Smooth muscle cell (in vitro differentiated cells): ENCODE measurements around the gene SSH3. TPM values are rescaled to one million over a fixed set of nuclear protein-coding genes. Genes with fewer than 3 reads are reported as not detected.

Experiments
- DNase-seq: peaks from one replicate; lab custom pipeline; 2025; ENCODE audit not compliant: unreplicated experiment; lab: John Stamatoyannopoulos, UW
- H2AFZ ChIP-seq: fragments of 200-600 bp; sonication (generic); 2 replicates; pipeline ENCODE4 v1.6.0; 2016; ENCODE audit warnings: antibody characterized with exemption, low read depth, mild to moderate bottlenecking
- H3F3A ChIP-seq: fragments of 200-600 bp; sonication (generic); 2 replicates; pipeline ENCODE4 v1.6.0; 2017; ENCODE audit warnings: antibody characterized with exemption, low read depth
- H3K27ac ChIP-seq: fragments of 200-600 bp; sonication (generic); 2 replicates; pipeline ENCODE4 v1.5.1; 2016; ENCODE audit warnings: low read depth, mild to moderate bottlenecking
- H3K27me3 ChIP-seq: fragments of 200-600 bp; sonication (generic); 2 replicates; pipeline ENCODE4 v1.6.1; 2016; ENCODE audit warnings: low read depth, mild to moderate bottlenecking
- H3K36me3 ChIP-seq: fragments of 200-600 bp; sonication (generic); 2 replicates; pipeline ENCODE4 v1.5.1; 2016; ENCODE audit warnings: low read depth
- H3K4me1 ChIP-seq: fragments of 200-600 bp; sonication (generic); 2 replicates; pipeline ENCODE4 v1.5.1; 2016; ENCODE audit warnings: low read depth
- H3K4me2 ChIP-seq: fragments of 200-600 bp; sonication (generic); 2 replicates; pipeline ENCODE4 v1.6.0; 2016; ENCODE audit warnings: mild to moderate bottlenecking
- H3K4me3 ChIP-seq: fragments of 200-600 bp; sonication (generic); 2 replicates; pipeline ENCODE4 v1.5.1; 2016; ENCODE audit warnings: mild to moderate bottlenecking
- H3K79me2 ChIP-seq: fragments of 200-600 bp; sonication (generic); 2 replicates; pipeline ENCODE4 v1.6.0; 2016; ENCODE audit warnings: low read depth, mild to moderate bottlenecking
- H3K9ac ChIP-seq: fragments of 200-600 bp; sonication (generic); 2 replicates; pipeline ENCODE4 v1.6.0; 2016; ENCODE audit warnings: low read depth
- H3K9me3 ChIP-seq: fragments of 200-600 bp; sonication (generic); replicated peaks from 2 replicates; pipeline ENCODE4 v1.5.1; 2016; ENCODE audit warnings: low read depth
- H4K20me1 ChIP-seq: fragments of 200-600 bp; sonication (generic); 2 replicates; pipeline ENCODE4 v1.6.0; 2016; ENCODE audit warnings: low read depth
- CTCF ChIP-seq: fragments of 200-600 bp; sonication (generic); IDR thresholded peaks from 2 replicates; pipeline ENCODE4 v1.5.1; 2017; ENCODE audit warnings: borderline replicate concordance, mild to moderate bottlenecking, antibody characterized with exemption; ENCODE audit not compliant: insufficient read depth, poor library complexity, severe bottlenecking
- WGBS: methylation state at CpG from one replicate; pipeline ENCODE4 v1.1.7; 2016; ENCODE audit warnings: low lambda C conversion rate; 5-methylcytosine and 5-hydroxymethylcytosine counted together
- polyA plus RNA-seq: library from polyadenylated mRNA; unstranded; fragments of >200 nt; fragmentation: Nextera tagmentation; extraction: Ambion mirVana; gene quantifications from 2 replicates; pipeline ENCODE4 v1.2.1, GENCODE V29; 2016
- total RNA-seq: library from RNA; depleted of rRNA; stranded (reverse); fragments of >200 nt; gene quantifications from 2 replicates; pipeline ENCODE4 v1.2.3, GENCODE V29; 2014

The SSH3 gene
- total and polyA plus RNA-seq, 2 experiments from 2014 or later: 23.9 to 29.3 TPM

DNA sequence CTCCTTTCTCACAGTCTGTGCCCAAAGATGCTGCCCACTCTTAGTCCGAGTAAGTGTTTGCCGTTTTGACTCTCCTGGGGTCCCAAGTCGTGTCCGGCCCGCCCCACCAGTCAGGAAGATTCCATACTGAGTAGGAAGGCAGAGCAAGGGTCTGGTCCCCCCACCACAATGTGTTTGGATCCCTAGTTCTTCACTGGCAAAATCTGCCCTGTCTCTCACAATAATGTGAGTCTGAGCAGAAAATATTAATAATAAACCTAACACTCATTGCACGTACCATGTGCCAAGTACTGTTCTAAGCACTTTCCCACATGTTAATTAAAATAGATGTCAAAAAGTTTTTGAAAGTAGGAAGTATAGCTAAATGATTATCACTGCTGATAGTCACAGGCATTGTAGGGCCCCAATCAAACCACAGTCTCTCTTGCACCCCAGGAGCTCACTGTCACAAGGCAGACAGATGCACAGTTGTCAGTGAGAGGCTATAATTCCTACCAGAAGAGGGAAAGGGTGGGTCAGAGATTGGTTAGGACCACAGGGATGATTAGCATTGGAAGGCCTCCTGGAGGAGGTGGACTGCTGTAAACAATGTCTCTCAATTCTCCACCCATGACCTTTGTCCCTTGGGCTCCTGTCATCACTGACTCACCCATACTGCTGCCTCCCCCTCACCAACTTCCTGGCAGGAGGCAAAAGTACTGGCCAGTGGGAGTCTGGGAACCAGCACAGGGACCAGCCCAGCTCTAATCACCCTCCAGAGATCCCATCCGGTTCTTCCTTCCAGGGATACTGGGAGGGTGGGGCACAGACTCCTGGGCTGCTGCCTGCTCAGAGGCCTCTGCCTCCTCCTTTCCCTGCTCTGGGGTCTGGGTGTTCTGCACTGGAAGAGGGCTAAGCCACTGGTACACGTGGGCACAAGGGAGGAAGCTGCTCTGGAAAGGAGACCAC is 51.0 kb downstream of the SSH3 start:
- DNase-seq: no peak
- Histone ChIP-seq H3K27me3 (no peaks in the 10 kb centered on the region), H3K9me3 (no peaks in the 10 kb centered on the region), H3K27ac (peak overlapping the region; percentile 98), H3K4me2 (peak overlapping the region; percentile 85), H3K9ac (peak overlapping the region; percentile 78), H3K36me3 (no peaks in the 10 kb centered on the region), H2AFZ (peak overlapping the region; percentile 22), H3K4me1 (peaks cover 34% of the 10 kb centered on the region), H3K4me3 (peak overlapping the region; percentile 63), H4K20me1 (peaks cover 5% of the 10 kb centered on the region), H3F3A (peaks cover 27% of the 10 kb centered on the region), H3K79me2 (peaks cover 14% of the 10 kb centered on the region)
- 39% methylated on average over 8 of the region's 8 CpGs for WGBS
- peak; percentile 15 for TF ChIP-seq CTCF

DNA sequence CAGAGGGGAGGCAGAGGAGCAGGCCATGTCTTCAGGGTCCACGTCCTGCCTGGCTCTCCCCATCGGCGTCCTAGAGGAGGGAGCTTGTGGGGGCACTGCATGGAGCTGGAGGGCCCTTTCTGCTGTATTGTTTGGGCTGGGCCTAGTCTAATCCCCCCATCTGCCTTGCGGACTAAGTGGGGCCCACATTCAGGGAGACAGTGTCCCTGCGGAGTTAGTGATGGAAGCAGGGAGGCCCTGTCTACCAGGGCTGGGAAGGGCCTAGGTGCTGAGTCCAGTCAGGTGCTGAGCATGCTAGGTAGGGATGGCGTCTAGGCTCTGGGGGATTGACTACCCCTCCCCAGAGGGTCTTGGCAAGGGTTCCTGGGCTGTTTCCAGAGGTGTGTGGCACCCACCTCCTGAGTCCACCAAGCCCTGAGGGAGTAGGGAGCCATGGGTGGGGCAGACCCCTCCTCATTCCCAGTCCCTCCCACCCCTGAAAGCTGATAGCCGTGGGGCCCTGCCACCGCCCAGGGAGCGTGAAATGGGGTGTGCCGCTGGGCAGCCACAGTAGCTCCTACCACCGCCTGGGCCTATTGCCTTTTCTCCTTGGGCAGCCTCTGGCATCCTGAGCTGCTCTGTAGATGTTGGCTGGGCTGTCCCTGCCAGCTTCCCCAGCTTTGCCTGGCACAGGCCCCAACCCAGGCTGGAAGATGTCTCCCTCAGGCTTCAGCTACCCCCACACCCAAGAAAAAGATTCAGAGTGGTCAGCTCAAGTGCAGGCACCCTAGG is 51.9 kb downstream of the SSH3 start:
- Histone ChIP-seq H3F3A (peaks cover 27% of the 10 kb centered on the region), H2AFZ (no peak overlapping the region), H3K27me3 (no peaks in the 10 kb centered on the region), H3K36me3 (no peaks in the 10 kb centered on the region), H3K27ac (peak overlapping the region; percentile 98), H3K4me3 (no peak overlapping the region), H3K9ac (peak overlapping the region; percentile 57), H3K4me2 (peak overlapping the region; percentile 85), H4K20me1 (peaks cover 5% of the 10 kb centered on the region), H3K79me2 (peaks cover 14% of the 10 kb centered on the region), H3K4me1 (peaks cover 34% of the 10 kb centered on the region), H3K9me3 (no peaks in the 10 kb centered on the region)
- no peak for DNase-seq
- no peak for TF ChIP-seq CTCF
- WGBS: 75% methylated on average over 11 of the region's 11 CpGs

DNA sequence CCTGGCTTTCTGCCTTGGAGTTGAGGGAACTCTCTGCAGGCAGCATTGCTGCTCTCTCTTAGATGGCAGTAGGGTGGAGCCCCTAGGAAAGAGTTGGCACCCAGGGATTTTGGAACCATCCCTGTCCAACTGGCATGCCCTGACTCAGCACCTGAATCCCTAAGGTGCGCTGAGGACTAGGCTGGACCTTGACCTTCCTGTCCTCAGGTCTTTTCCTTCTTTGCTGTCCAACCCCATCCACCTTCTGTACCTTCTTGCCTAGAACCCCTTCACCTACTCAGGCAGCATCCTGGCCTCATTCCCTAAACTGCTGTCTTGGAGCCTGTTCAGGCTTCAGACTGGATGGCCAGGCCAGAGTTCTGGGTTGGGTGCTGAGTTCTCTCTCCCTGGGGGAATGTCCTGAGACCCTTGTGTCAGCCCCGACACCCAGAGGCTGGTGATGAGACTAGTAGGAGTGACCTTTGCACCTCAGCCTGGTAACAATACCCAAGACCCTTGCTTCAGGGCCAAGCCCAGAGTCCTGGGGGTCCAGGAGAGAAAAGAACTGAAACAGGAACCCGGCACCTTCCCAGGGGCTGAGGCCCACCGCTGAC is 52.6 kb downstream of the SSH3 start:
- H3K9me3 ChIP-seq: no peaks in the 10 kb centered on the region
- no peaks in the 10 kb centered on the region for H3K36me3 ChIP-seq
- 89% methylated on average over 4 of the region's 4 CpGs for WGBS
- H3K9ac ChIP-seq: peak overlapping the region; percentile 57
- no peak for TF ChIP-seq CTCF
- no peak for DNase-seq
- no peak overlapping the region for H2AFZ ChIP-seq
- H3K4me1 ChIP-seq: peaks cover 34% of the 10 kb centered on the region
- peak overlapping the region; percentile 98 for H3K27ac ChIP-seq
- H3K4me2 ChIP-seq: peak overlapping the region; percentile 85
- H3F3A ChIP-seq: peaks cover 27% of the 10 kb centered on the region
- H3K79me2 ChIP-seq: peaks cover 11% of the 10 kb centered on the region
- H3K4me3 ChIP-seq: no peak overlapping the region
- no peaks in the 10 kb centered on the region for H3K27me3 ChIP-seq
- H4K20me1 ChIP-seq: peaks cover 2% of the 10 kb centered on the region
